Neural progenitor cell (in vitro differentiated cells): ENCODE results near the gene POLR1C.

ENCODE experiments used
- EZH2 ChIP-seq: fragments of 200-600 bp; sonication (generic); IDR thresholded peaks from 2 replicates; pipeline ENCODE4 v1.6.1; 2017; ENCODE audit warnings: antibody characterized with exemption, mild to moderate bottlenecking, moderate library complexity
- EZH2phosphoT487 ChIP-seq: fragments of 200-600 bp; sonication (generic); IDR thresholded peaks from 2 replicates; pipeline ENCODE4 v1.6.1; 2017; ENCODE audit warnings: antibody characterized with exemption
- TF ChIP-seq, protein P1 (sequence below): fragments of 200-600 bp; sonication (generic); IDR thresholded peaks from 2 replicates; pipeline ENCODE4 v1.5.1; 2017; ENCODE audit warnings: antibody characterized with exemption, mild to moderate bottlenecking

DNA sequence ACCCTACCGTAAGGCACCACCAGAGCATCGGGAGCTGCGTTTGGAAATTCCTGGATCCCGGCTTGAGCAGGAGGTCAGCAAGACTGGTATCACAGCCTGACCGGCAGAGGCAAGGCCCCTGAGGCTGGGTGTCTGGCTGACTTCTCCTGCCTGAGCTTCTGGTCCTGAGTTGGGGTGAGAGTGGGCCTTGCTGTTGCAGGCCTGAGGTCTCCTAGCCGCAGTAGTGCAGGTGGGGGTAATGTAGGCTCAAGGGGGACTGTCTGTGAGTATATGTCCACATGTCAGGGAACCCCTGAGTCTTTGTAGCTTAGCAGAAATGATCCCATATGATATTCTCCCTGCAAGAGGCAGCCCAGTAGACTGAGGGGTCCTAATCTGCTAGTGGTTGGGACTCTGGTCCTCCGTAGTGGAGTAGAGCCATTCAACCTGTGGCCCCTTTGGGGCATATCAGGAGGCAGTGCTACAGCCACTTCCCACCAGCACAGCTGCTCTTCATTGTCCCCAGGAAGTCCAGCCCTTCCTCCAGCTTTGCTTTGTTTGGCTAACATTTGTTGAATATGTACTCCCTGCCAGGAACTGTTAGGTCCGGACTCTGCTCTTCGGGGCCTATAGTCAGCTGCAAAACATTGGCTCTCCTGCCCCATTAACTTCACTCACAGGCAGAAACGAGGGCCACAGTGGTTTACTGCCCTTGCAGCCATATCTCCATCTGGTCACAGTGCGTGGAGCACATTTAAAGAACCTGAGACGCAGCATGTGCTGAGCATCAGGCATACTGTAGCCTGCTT lies 17.7 kb upstream of the POLR1C start:
- TF ChIP-seq EZH2 (no peak), EZH2phosphoT487 (no peak)
- TF ChIP-seq, protein P1, sequence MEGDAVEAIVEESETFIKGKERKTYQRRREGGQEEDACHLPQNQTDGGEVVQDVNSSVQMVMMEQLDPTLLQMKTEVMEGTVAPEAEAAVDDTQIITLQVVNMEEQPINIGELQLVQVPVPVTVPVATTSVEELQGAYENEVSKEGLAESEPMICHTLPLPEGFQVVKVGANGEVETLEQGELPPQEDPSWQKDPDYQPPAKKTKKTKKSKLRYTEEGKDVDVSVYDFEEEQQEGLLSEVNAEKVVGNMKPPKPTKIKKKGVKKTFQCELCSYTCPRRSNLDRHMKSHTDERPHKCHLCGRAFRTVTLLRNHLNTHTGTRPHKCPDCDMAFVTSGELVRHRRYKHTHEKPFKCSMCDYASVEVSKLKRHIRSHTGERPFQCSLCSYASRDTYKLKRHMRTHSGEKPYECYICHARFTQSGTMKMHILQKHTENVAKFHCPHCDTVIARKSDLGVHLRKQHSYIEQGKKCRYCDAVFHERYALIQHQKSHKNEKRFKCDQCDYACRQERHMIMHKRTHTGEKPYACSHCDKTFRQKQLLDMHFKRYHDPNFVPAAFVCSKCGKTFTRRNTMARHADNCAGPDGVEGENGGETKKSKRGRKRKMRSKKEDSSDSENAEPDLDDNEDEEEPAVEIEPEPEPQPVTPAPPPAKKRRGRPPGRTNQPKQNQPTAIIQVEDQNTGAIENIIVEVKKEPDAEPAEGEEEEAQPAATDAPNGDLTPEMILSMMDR = no peak
